ENCODE results near the gene ALDH1A3. TPM values are rescaled to one million over a fixed set of nuclear protein-coding genes. Genes with fewer than 3 reads are reported as not detected.

ALDH1A3 gene
- total RNA-seq, 1 donor from 2014 or later, result 7.8 TPM

- intact Hi-C loops (cut with DNase I), result no loop called here
- no peak for DNase-seq (ENCODE audit: low spot score)
These were observed 22.8 kb upstream of the ALDH1A3 start for GRCh38 chr15:100856867-100857266.

- intact Hi-C loops (cut with DNase I), result no loop called here
- DNase-seq (ENCODE audit: low spot score), result peak; percentile 29
These were observed 21.3 kb upstream of the ALDH1A3 start for GRCh38 chr15:100858294-100858693.

GRCh38 chr15:100859970-100860828 lies 19.4 kb upstream of the ALDH1A3 start:
- peak; percentile 49 for DNase-seq (ENCODE audit: low spot score)
- intact Hi-C loops (cut with DNase I), result loop anchor here (5.0 kb wide), 1 partner anchor 133 kb away; no protein-coding TSS in a partner anchor

- peak; percentile 36 for DNase-seq (ENCODE audit: low spot score)
- intact Hi-C loops (cut with DNase I), result loop anchor here (5.0 kb wide), 1 partner anchor 134 kb away; no protein-coding TSS in a partner anchor
These were observed 18.7 kb upstream of the ALDH1A3 start for GRCh38 chr15:100860829-100861510.

- intact Hi-C loops (cut with DNase I), result loop anchor here (5.0 kb wide), 1 partner anchor 134 kb away; no protein-coding TSS in a partner anchor
- DNase-seq (ENCODE audit: low spot score), result peak; percentile 77
These were observed 18.1 kb upstream of the ALDH1A3 start for GRCh38 chr15:100861511-100861991.

- DNase-seq (ENCODE audit: low spot score), result peak; percentile 36
- intact Hi-C loops (cut with DNase I), result loop anchor here (5.0 kb wide), 1 partner anchor 135 kb away; no protein-coding TSS in a partner anchor
These were observed 17.5 kb upstream of the ALDH1A3 start for GRCh38 chr15:100862162-100862561.

GRCh38 chr15:100863075-100863795 lies 16.4 kb upstream of the ALDH1A3 start:
- peak; percentile 14 for DNase-seq (ENCODE audit: low spot score)
- intact Hi-C loops (cut with DNase I), result loop anchor here (5.0 kb wide), 1 partner anchor 136 kb away; no protein-coding TSS in a partner anchor

GRCh38 chr15:100863796-100864267 lies 15.8 kb upstream of the ALDH1A3 start:
- peak; percentile 77 for DNase-seq (ENCODE audit: low spot score)
- intact Hi-C loops (cut with DNase I), result loop anchor here (5.0 kb wide), 1 partner anchor 137 kb away; no protein-coding TSS in a partner anchor

GRCh38 chr15:100866386-100867330 lies 13.0 kb upstream of the ALDH1A3 start:
- DNase-seq (ENCODE audit: low spot score), result no peak
- intact Hi-C loops (cut with DNase I), result no loop called here

GRCh38 chr15:100867433-100867832 lies 12.2 kb upstream of the ALDH1A3 start:
- intact Hi-C loops (cut with DNase I), result no loop called here

GRCh38 chr15:100869151-100869999 lies 10.3 kb upstream of the ALDH1A3 start:
- intact Hi-C loops (cut with DNase I), result no loop called here
- no peak for DNase-seq (ENCODE audit: low spot score)

More at GRCh38 chr15:100867433-100867832, 12.2 kb upstream of the ALDH1A3 start:
- no peak for DNase-seq (ENCODE audit: low spot score)

GRCh38 chr15:100873029-100873677 lies 6.5 kb upstream of the ALDH1A3 start:
- intact Hi-C loops (cut with DNase I), result loop anchor here (2.0 to 5.0 kb wide), 2 partner anchors 201 to 244 kb away; no protein-coding TSS in a partner anchor
- no peak for DNase-seq (ENCODE audit: low spot score)

GRCh38 chr15:100875495-100875894 lies 4.1 kb upstream of the ALDH1A3 start:
- intact Hi-C loops (cut with DNase I), result no loop called here
- no peak for DNase-seq (ENCODE audit: low spot score)

GRCh38 chr15:100875976-100876375 lies 3.7 kb upstream of the ALDH1A3 start:
- intact Hi-C loops (cut with DNase I), result no loop called here
- DNase-seq (ENCODE audit: low spot score), result no peak

GRCh38 chr15:100877551-100877950 lies 2.1 kb upstream of the ALDH1A3 start:
- no peak for DNase-seq (ENCODE audit: low spot score)
- intact Hi-C loops (cut with DNase I), result no loop called here

GRCh38 chr15:100878130-100878529 lies 1.5 kb upstream of the ALDH1A3 start:
- DNase-seq (ENCODE audit: low spot score), result no peak
- intact Hi-C loops (cut with DNase I), result no loop called here

- DNase-seq (ENCODE audit: low spot score), result no peak
- intact Hi-C loops (cut with DNase I), result no loop called here
These were observed 983 bp upstream of the ALDH1A3 start for GRCh38 chr15:100878648-100879047.
